RCC 7860 (cell line): ENCODE data around the gene DNM2.
"Not testable (repeated sequence)": the region's sequence is repeated elsewhere in the genome, so short reads cannot be mapped to it uniquely, and the experiment has no call there.

ENCODE experiments used
- DNase-seq: peaks from one replicate; pipeline ENCODE4 v3.0.0-alpha.2; 2015; ENCODE audit warnings: low spot score
- FAIRE-seq: peaks from 2 replicates; lab custom pipeline; 2012; peaks lifted over from hg19 to GRCh38; lab: Jason Lieb, UNC

DNM2 gene

DNA sequence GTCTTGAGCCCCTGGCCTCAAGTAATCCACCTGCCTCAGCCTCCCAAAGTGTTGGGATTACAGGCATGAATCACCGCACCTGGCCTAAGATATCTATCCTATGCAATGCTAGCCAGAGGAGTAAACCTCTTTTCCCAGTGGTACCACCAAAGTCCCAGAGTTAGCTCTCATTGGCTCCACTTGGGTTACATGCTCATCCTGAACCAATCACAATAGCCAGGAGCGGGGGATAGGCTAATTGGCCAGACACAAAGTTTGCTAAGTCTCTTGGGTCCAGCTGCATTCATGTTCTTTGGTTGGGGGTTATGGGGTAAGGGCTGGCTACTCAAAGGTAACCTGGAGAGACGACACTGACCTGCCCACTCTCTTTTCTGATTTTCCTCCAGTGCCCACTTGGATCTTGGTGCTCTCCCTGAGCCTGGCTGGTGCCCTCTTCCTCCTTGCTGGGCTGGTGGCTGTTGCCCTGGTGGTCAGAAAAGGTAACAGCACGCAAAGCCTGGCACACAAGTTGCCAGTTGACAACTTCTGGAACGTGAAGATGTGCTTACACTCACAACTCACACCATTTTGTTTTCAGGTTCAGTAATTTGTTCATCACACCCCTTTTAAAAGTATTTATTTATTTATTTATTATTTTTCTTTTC, 138.1 kb downstream of the DNM2 start:
- DNase-seq (no peak), FAIRE-seq (no peak)

DNA sequence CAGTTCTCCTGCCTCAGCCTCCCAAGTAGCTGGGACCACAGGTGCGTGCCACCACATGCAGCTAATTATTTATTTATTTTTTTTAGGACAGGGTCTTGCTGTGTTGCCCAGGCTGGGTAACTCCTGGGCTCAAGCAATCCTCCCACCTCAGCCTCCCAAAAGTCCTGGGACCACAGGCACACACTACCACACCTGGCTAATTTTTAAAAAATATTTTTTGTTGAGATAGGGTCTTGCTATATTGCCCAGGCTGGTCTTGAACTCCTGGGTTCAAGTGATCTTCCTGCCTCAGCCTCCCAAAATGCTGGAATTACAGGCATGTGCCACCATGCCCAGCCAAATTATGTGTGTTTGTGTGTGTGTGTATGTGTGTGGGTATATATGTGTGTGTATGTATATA, 139.0 kb downstream of the DNM2 start:
- not testable (repeated sequence) for DNase-seq, FAIRE-seq

DNA sequence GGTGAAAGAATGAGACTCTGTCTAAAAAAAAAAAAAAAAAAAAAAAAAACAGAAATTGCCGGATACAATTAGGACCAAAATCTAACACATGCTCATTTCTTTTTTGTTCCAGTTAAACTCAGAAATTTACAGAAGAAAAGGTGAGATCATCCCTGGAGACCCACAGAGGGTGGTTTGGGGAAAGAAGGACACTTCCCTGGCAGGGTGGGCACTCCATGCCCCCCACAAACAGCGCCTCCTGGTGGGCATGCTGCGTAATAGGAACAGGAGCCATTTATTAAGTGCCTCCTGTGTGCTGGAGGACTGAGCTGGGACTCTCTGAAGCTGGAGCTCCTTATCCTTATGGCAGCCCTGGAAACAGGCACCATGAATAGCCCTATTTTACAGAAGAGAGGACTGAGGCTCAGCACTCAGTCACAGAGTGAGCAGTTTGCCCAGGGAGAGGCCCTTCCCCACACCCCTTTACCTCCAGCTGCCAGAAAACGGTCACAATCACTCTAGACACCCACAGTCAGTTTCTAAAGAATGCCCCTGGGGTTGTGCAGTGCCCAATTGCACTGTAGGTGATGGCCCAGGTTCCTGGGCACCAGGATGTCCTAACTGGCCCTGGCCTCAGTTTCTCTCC, 140.4 kb downstream of the DNM2 start:
- no peak for DNase-seq
- FAIRE-seq = no peak

DNA sequence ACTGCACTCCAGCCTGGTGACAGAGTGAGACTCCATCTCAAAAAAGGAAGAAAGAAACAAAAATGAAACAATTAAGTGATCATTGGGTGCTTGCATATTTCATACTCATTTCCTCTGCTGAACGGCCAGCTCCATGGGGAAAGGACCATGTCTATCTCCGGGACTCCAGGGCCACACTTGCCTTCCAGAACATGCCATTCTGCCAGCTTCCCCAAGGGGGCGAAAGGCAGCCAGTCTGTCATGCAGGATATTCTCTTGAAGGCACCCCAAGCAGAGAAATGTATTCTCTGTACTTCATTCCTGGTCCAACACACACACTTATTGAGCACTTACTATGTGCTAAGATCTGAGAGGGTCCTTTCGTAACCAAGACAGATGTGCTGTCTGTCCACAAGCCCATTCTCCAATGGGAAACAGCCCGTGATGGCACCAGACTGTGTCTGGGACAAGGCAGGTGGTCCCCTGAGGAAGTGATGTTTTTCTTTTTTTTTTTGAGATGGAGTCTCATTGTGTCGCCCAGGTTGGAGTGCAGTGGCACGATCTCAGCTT, 143.3 kb downstream of the DNM2 start:
- FAIRE-seq (no peak), DNase-seq (no peak)

DNA sequence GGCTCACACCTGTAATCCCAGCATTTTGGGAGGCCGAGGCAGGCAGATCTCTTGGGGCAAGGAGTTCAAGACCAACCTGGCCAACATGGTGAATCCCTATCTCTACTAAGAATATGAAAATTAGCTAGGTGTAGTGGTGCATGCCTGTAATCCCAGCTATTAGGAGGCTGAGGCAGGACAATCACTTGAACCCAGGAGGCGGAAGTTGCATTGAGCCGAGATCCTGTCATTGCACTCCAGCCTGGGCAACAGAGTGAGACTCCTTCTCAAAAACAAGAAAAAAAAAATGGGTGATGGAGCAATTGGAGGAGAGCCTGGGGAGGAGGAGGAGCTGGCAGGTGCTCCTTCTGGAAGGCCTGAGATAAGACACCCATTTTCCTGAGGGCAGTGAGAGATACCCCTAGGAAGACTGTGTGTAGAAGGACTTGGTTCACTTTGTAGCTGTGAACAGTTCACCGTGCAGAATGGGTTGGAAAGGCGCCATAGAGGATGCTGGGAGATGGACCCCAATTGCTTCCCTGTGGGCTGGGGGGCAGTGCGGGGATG, 144.8 kb downstream of the DNM2 start:
- no peak for DNase-seq
- FAIRE-seq = no peak

DNA sequence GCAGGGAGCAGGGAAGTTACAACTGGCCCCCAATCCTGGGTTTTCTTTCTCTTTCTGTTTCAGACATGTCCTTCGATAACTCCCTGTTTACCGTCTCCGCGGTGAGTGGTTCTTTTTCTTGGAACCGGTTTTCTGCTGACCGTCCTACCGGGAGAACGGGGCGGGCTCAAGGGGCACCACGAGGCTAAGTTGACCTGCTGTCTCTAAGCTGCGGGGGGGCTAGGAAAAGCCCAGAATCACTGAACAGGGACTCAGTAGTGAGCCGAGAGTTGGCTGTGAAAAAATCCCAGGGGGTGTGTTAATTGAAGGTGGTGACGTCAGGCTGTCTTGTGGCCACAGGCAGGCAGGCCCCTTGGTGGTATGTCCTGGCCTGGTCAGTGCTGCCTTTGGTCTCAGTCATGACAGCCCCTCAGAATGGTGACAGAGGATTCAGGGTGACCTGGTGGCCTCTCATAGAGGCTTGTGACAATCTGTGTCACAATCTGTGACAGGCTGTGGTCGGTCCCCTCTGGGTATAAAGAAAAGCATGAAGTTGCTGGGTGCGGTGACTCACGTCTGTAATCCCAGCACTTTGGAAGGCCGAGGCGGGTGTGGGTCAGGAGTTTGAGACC, 145.3 kb downstream of the DNM2 start:
- FAIRE-seq = no peak
- DNase-seq = peak; percentile 56

DNA sequence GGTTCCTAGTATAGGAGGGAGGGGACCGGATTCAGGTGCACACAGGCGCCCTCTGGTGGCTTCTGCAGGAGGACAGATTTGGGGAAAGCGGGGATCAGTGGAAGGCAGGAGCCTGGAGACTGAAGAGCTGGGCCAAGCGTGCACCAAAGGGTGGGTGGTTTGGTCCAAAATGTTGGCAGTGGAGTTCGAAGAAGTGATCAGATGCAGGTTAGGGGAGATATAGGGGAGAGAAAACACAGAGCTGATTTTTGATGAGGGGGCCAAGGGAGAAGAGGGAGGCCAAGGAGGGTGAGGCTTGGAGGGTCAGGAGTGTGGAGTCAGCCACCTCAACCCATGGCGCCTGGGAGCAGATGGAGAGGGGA, 146.6 kb downstream of the DNM2 start:
- DNase-seq (peak; percentile 66), FAIRE-seq (peak; percentile 23)

DNA sequence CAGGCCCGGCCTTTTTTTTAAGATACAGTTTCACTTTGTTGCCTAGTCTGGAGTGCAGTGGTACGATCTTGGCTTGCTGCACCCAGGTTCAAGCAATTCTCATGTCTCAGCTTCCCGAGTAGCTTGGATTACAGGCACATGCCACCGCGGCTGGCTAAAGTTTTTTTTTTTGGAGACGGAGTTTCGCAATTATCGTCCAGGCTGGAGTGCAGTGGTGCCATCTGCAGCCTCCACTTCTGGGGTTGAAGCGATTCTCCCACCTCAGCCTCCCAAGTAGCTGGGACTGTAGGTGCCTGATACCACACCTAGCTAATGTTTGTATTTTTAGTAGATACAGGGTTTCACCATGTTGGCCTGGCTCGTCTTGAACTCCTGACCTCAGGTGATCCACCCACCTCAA, 148.6 kb downstream of the DNM2 start:
- no peak for DNase-seq
- no peak for FAIRE-seq

DNA sequence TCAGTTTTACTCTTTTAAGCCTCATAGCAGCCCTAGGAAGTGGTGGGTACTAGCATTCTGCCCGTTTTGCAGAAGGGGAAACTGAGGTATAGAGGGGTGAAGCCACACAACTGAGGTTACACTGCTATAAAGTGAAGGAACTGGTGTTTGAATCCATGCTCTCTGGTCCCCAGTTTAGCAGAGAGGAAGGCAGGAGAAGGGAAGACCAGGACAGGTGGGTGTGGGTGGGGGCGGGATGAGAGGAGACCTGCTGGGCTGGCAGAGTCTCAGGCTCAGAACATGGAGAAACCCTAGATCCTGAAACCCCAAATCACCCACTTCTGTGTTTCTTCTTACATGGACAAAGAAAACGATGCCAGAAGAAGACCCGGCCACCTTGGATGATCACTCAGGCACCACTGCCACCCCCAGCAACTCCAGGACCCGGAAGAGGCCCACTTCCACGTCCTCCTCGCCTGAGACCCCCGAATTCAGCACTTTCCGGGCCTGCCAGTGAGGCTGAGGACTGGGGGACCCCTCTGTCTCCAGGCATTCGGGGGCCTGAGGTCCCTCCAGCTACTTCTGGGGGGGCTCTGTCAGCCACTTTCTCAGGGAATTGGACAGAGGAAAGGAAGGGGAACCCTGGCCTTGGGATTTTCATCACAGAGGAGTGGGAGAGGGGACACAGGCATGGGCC, 151.1 kb downstream of the DNM2 start:
- FAIRE-seq = no peak
- no peak for DNase-seq

DNA sequence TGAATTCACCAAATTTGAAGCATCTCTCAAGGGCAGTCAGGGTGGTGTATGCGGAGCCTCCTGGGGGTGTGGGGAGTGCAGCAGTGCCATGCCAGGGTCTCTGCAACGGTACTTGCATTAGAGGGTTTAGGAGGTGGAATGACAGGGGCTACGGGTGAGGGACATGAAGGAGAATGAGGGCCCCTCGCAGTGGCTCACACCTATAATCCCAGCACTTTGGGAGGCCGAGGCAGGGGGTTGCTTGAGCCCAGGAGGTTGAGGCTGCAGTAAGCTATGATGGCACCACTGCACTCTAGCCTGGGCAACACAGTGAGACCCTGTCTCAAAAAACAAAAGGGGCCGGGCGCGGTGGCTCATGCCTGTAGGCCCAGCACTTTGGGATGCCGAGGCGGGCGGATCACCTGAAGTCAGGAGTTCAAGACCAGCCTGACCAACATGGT, 152.0 kb downstream of the DNM2 start:
- DNase-seq, FAIRE-seq: not testable (repeated sequence)

DNA sequence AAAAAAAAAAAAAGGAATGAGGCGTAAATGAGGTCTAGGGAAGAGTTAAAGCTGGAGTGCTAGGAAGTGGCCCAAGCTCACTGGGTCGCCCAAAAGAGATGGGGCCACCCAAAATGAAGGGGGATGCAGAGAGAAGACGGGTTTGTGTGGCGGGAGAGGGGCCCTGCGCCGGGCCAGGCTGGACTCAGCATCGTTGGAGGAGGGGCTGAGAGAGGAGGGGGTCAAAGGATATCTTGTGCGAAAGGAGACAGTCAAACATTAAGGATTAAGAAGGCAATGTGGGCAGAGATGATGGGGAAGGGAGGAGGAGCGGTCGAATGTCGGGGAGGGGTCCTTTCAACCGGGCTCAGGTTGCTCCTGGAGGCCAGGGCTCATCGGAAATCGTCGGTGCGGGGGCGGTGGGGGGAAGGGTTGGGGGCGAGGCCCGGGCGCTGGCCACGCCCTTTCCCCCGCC, 152.6 kb downstream of the DNM2 start:
- DNase-seq (no peak), FAIRE-seq (no peak)

DNA sequence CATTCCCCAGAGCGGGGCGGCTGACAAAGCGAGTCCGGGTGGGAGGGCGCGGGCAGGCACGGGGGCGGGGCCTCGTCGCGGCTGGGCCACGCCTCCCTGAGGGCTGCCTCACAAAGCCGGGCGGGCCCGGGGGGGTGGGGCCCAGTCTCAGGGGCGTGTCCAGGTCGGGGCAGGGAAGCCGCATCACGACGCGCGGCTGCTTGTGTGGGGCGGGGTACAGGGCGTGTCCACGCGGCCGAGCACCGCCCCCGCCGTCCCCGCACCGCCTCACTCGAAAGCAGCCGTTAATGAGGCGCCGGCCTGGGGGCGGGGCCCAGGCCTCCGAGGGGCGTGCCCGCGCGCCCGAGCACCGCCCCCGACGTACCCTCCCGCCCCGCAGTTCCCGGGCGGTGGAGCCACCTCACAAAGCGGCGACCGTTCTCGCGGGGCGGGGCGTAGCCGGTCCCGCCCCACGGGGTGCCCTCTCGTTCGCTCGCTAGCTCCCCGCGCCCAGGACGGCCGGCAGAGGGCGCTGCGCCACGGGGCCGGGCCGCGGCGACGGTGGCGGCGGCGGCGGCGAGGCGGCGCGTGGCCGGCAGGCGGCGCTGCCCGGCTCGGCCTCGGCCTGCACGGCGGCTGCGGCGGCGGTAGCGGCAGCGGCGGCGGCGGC, 153.2 kb downstream of the DNM2 start, which contains the start of gene CARM1:
TSS of gene CARM1 (plus strand) at position 599 of the 649 bp plus-strand sequence. CDS start 150 bp downstream, outside the sequence.
- FAIRE-seq (no peak), DNase-seq (peak; percentile 96)

DNA sequence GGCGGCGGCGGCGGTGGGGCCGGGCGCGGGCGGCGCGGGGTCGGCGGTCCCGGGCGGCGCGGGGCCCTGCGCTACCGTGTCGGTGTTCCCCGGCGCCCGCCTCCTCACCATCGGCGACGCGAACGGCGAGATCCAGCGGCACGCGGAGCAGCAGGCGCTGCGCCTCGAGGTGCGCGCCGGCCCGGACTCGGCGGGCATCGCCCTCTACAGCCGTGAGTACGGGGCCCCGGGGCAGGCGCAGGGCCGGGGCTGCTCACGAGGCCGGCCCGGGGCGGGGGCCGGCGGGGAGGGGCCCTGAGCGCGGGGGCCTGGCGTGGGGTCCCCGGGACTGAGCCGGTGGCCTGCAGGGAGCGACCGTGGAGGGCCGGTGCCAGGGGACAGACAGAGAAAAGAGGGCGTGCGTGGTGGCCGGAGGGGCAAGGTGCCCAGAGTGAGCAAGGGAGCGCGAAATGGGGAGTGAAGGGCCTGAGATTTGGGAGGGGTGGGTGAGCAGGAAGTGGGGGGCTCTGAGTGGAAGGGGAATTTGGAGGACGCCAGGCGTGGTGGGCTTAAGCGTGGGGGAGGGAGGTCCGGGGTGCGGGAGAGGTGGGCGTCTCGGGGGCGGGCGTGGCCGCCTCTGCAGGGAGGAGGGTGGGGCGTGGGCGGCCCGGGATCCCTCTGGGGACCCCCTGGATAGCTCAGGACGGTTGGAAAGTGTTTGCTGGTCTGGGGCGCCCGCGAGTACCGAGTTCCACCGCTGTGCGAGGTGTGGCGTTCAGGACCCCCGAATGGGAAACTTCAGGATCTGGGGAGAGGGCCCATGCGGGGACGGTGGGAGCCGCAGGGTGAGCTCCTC, 154.0 kb downstream of the DNM2 start:
- FAIRE-seq (no peak), DNase-seq (no peak)

DNA sequence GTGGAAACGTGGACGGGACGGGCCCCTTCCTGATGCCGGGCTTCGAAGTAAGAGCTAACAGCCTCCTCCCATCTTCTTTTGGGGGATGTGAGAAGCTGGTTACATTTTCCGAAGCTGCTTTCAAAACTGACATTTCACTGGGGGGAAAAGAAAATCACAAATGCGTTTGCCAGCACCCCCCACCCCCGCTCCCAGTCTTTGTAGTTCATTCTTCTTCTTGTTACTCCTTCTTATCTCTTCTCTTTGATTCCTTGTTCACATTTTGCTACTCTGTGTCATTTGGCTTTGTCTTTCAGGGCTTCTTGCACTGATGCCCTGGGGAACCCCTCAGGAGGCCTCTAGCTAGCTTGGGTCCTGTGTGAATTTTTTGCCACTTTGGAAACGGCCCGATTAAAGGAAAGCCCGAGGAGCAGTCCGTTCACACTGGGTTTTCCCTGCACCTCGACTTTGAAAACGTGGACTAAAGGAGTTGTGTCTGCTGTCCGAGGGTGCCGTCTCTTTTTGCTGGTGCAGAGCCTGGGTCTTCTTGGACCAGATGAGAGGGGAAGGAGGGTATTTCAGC, 154.7 kb downstream of the DNM2 start:
- DNase-seq (no peak), FAIRE-seq (no peak)

DNA sequence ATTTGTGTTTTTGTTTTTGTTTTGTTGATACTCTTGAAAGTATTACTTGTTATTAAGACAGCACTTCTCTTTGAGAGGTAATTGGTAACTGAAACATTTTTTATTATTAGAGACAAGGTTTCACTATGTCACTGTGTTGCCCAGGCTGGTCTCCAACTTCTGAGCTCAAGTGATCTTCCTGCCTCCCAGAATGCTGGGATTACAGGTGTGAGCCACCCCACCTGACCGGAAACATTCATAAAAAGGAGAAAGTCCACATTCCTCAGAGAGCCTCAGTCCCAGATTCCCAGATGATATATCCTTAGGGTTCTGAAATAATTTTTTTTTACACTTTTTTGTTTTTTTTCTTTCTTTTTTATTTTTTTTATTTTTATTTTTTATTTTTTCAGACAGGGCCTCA, 156.1 kb downstream of the DNM2 start:
- DNase-seq (no peak), FAIRE-seq (no peak)

DNA sequence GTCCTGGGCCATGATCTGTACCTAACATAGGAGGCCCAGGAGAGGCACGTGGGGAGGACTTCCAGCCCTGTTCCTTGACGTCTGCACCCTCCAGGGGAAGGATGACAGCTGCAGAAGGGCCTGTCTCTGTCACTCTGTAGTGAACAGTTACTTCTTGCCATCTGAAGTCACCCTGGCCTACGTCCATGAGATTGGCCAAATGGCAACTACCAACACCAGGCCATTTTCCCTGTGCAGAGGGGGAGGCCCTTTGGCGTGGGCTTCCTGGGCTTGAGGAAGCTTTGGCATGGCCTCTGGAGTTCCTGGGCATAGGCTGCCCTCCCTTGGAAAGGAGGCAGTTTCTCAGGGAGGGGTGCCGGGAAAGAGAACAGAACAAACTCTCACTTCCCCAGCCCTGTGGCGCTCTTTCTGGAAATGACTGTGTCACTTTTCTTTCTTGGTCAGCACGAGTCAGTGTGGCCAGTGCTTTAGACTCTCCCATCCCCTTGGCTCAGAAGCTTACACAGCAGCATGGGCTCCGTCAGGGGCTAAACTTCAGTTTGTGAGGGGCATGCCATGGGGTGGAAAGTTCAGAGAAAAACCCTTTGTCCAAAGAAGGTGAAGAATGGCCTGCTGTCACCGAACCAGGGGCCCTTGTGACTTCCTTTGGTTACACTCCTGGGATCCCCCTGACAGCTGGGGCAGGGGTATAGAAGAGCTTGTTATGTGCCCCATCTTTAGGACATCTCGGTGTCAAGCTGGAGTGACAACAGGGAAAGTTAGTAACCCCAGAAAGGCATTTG, 158.8 kb downstream of the DNM2 start:
- DNase-seq = no peak

DNA sequence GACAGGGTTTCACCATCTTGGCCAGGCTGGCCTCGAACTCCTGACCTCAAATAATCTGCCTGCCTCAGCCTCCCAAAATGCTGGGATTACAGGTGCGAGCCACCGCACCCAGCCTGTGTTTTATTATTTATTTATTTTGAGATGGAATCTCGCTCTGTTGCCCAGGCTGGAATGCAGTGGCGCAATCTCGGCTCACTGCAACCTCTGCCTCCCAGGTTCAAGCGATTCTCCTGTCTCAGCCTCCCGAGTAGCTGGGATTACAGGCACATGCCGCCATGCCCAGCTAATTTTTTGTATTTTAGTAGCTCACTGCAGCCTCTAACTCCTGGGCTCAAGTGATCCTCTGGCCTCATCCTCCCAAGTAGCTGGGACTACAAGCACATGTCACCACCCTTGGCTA, 159.7 kb downstream of the DNM2 start:
- FAIRE-seq, DNase-seq: not testable (repeated sequence)

More for the DNA sequence above, 158.8 kb downstream of the DNM2 start:
- FAIRE-seq = no peak

DNA sequence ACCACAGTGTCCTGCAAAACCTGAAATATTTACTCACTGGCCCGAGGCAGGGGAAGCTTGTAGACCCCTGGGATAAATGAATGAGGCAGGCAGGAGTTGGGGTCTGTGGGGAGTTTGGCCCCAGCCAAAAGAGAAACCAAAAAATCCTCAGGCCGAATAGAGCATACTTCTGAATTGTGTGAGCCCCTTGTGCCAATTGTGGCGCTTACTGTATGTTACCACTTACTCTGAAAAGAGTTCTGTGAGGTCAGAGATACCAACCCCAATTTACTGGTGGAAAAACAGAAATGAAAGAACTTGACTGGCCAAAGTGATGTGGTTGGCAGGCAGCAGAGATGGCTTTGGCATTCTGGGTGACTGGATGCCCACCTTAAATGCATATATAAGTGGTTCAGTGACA, 160.4 kb downstream of the DNM2 start:
- DNase-seq (no peak), FAIRE-seq (no peak)
